WTC11 (cell line): ENCODE results near the gene LTBR. TPM values are rescaled to one million over a fixed set of nuclear protein-coding genes. Genes with fewer than 3 reads are reported as not detected.
A peak's percentile ranks its signal among the peaks of the same experiment; 100 is the strongest.

ENCODE experiments used
- ATAC-seq: fragments of 200-7000 bp; cut with Tn5 transposase; 2 replicates; pipeline ENCODE4 v1.10.0; 2021; ENCODE audit warnings: mild to moderate bottlenecking, moderate library complexity
- CTCF ChIA-PET: fragments of 300-600 bp; sonication (Branson Sonifier 250); formaldehyde crosslinking; loops from one replicate; lab custom pipeline; 2021; ENCODE audit warnings: antibody characterized with exemption; lab: Charles Lee
- POLR2A ChIA-PET: fragments of 350-600 bp; sonication (Branson Sonifier 250); formaldehyde crosslinking; loops from one replicate; lab custom pipeline; 2021; ENCODE audit warnings: antibody characterized with exemption; lab: Charles Lee
- DNase-seq: peaks from one replicate; pipeline ENCODE4 v3.0.0; 2021; ENCODE audit warnings: low spot score
- H3K27ac Mint-ChIP-seq: 2 replicates; pipeline ENCODE4 v1.8.0; 2021; ENCODE audit warnings: mixed read lengths
- H3K27me3 Mint-ChIP-seq: 2 replicates; pipeline ENCODE4 v1.8.0; 2021; ENCODE audit warnings: low read depth, mild to moderate bottlenecking, moderate library complexity, mixed read lengths
- H3K36me3 Mint-ChIP-seq: 2 replicates; pipeline ENCODE4 v1.8.0; 2021; ENCODE audit warnings: mixed read lengths
- H3K4me1 Mint-ChIP-seq: 2 replicates; pipeline ENCODE4 v1.8.0; 2022; ENCODE audit warnings: mixed read lengths
- H3K4me3 Mint-ChIP-seq: 2 replicates; pipeline ENCODE4 v1.8.0; 2021; ENCODE audit warnings: mild to moderate bottlenecking, moderate library complexity, mixed read lengths
- H3K9me3 Mint-ChIP-seq: 2 replicates; pipeline ENCODE4 v1.8.0; 2021; ENCODE audit warnings: mixed read lengths
- E2F1 ChIP-seq: sonication (generic); formaldehyde crosslinking; IDR thresholded peaks from 2 replicates; pipeline ENCODE4 v1.8.0; 2022; ENCODE audit warnings: mild to moderate bottlenecking, missing genetic modification reagents
- GABPB1 ChIP-seq: sonication (generic); formaldehyde crosslinking; IDR thresholded peaks from 2 replicates; pipeline ENCODE4 v1.8.1; 2023; ENCODE audit warnings: mild to moderate bottlenecking, missing genetic modification reagents
- GRHL2 ChIP-seq: fragments of 250-450 bp; sonication (Bioruptor Pico); IDR thresholded peaks from 2 replicates; pipeline ENCODE4 v1.8.0; 2022; ENCODE audit warnings: mild to moderate bottlenecking, moderate library complexity; ENCODE audit not compliant: insufficient replicate concordance, severe bottlenecking
- GTF2I ChIP-seq: fragments of 250-450 bp; sonication (Bioruptor Pico); conservative IDR thresholded peaks from 2 replicates; pipeline ENCODE4 v1.4.0; 2021; ENCODE audit warnings: mild to moderate bottlenecking
- MYBL2 ChIP-seq: sonication (generic); formaldehyde crosslinking; IDR thresholded peaks from 2 replicates; pipeline ENCODE4 v1.8.1; 2023; ENCODE audit warnings: mild to moderate bottlenecking, moderate library complexity, missing genetic modification reagents
- NFE2L1 ChIP-seq: sonication (generic); formaldehyde crosslinking; IDR thresholded peaks from 2 replicates; pipeline ENCODE4 v1.8.1; 2023; ENCODE audit warnings: missing genetic modification reagents
- OVOL2 ChIP-seq: fragments of 250-450 bp; sonication (Bioruptor Pico); IDR thresholded peaks from 2 replicates; pipeline ENCODE4 v1.9.0; 2021; ENCODE audit warnings: mild to moderate bottlenecking, borderline replicate concordance
- RELA ChIP-seq: sonication (generic); formaldehyde crosslinking; IDR thresholded peaks from 2 replicates; pipeline ENCODE4 v1.8.1; 2022; ENCODE audit warnings: missing genetic modification reagents, mild to moderate bottlenecking, borderline replicate concordance
- RORB ChIP-seq: fragments of 250-450 bp; sonication (Bioruptor Pico); IDR thresholded peaks from 2 replicates; pipeline ENCODE4 v1.9.0; 2021; ENCODE audit warnings: mild to moderate bottlenecking
- SMAD4 ChIP-seq: sonication (generic); formaldehyde crosslinking; IDR thresholded peaks from 2 replicates; pipeline ENCODE4 v1.8.0; 2022; ENCODE audit warnings: mild to moderate bottlenecking, missing genetic modification reagents
- ZNF281 ChIP-seq: sonication (generic); formaldehyde crosslinking; IDR thresholded peaks from 2 replicates; pipeline ENCODE4 v1.8.0; 2023; ENCODE audit warnings: mild to moderate bottlenecking, missing genetic modification reagents
- ZNF423 ChIP-seq: fragments of 250-450 bp; sonication (Bioruptor Pico); IDR thresholded peaks from 2 replicates; pipeline ENCODE4 v2.1.2; 2022; ENCODE audit warnings: mild to moderate bottlenecking, moderate library complexity
- ZNF425 ChIP-seq: fragments of 250-450 bp; sonication (Bioruptor Pico); conservative IDR thresholded peaks from 2 replicates; pipeline ENCODE4 v1.9.0; 2021; ENCODE audit warnings: mild to moderate bottlenecking
- ZSCAN18 ChIP-seq: fragments of 250-450 bp; sonication (Bioruptor Pico); IDR thresholded peaks from 2 replicates; pipeline ENCODE4 v2.1.2; 2022; ENCODE audit warnings: mild to moderate bottlenecking, moderate library complexity
- total RNA-seq: library from RNA; stranded (reverse); gene quantifications from 3 replicates; pipeline ENCODE4 v1.2.3, GENCODE V29; 2021
- TF ChIP-seq, protein P1 (sequence below): sonication (generic); formaldehyde crosslinking; IDR thresholded peaks from 2 replicates; pipeline ENCODE4 v1.8.0; 2022; ENCODE audit warnings: missing genetic modification reagents
- TF ChIP-seq, protein P2 (sequence below): sonication (generic); formaldehyde crosslinking; IDR thresholded peaks from 2 replicates; pipeline ENCODE4 v1.8.1; 2023; ENCODE audit warnings: mild to moderate bottlenecking, missing genetic modification reagents
- TF ChIP-seq, protein P3 (sequence below): fragments of 250-450 bp; sonication (Bioruptor Pico); IDR thresholded peaks from 2 replicates; pipeline ENCODE4 v1.8.0; 2021; ENCODE audit warnings: mild to moderate bottlenecking

The LTBR gene
- total RNA-seq, 1 experiment from 2014 or later, result 4.0 TPM

GRCh38 chr12:6368906-6369525 lies 14.9 kb upstream of the LTBR start:
- ATAC-seq, result no peak
- ChIA-PET CTCF (interaction anchor here (1.4 kb wide), 1 partner anchor 13 kb away, joined by 7 read pairs; no protein-coding TSS in a partner anchor), POLR2A (no interaction called here)
- Mint-ChIP-seq H3K4me3 (no peak overlapping the region), H3K27me3 (no peaks in the 10 kb centered on the region), H3K27ac (peak overlapping the region; percentile 71), H3K9me3 (no peaks in the 10 kb centered on the region), H3K4me1 (peaks cover 71% of the 10 kb centered on the region), H3K36me3 (peaks cover 29% of the 10 kb centered on the region)
- DNase-seq, result no peak
- TF ChIP-seq, protein P1, sequence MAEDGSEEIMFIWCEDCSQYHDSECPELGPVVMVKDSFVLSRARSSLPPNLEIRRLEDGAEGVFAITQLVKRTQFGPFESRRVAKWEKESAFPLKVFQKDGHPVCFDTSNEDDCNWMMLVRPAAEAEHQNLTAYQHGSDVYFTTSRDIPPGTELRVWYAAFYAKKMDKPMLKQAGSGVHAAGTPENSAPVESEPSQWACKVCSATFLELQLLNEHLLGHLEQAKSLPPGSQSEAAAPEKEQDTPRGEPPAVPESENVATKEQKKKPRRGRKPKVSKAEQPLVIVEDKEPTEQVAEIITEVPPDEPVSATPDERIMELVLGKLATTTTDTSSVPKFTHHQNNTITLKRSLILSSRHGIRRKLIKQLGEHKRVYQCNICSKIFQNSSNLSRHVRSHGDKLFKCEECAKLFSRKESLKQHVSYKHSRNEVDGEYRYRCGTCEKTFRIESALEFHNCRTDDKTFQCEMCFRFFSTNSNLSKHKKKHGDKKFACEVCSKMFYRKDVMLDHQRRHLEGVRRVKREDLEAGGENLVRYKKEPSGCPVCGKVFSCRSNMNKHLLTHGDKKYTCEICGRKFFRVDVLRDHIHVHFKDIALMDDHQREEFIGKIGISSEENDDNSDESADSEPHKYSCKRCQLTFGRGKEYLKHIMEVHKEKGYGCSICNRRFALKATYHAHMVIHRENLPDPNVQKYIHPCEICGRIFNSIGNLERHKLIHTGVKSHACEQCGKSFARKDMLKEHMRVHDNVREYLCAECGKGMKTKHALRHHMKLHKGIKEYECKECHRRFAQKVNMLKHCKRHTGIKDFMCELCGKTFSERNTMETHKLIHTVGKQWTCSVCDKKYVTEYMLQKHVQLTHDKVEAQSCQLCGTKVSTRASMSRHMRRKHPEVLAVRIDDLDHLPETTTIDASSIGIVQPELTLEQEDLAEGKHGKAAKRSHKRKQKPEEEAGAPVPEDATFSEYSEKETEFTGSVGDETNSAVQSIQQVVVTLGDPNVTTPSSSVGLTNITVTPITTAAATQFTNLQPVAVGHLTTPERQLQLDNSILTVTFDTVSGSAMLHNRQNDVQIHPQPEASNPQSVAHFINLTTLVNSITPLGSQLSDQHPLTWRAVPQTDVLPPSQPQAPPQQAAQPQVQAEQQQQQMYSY (CRISPR knock-in tag), result no peak
- TF ChIP-seq RELA (CRISPR knock-in tag), result no peak
- TF ChIP-seq GRHL2 (CRISPR knock-in tag), result no peak
- no peak for TF ChIP-seq GTF2I (CRISPR knock-in tag)
- TF ChIP-seq, protein P2, sequence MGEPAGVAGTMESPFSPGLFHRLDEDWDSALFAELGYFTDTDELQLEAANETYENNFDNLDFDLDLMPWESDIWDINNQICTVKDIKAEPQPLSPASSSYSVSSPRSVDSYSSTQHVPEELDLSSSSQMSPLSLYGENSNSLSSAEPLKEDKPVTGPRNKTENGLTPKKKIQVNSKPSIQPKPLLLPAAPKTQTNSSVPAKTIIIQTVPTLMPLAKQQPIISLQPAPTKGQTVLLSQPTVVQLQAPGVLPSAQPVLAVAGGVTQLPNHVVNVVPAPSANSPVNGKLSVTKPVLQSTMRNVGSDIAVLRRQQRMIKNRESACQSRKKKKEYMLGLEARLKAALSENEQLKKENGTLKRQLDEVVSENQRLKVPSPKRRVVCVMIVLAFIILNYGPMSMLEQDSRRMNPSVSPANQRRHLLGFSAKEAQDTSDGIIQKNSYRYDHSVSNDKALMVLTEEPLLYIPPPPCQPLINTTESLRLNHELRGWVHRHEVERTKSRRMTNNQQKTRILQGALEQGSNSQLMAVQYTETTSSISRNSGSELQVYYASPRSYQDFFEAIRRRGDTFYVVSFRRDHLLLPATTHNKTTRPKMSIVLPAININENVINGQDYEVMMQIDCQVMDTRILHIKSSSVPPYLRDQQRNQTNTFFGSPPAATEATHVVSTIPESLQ (CRISPR knock-in tag), result no peak
- no peak for TF ChIP-seq GABPB1
- TF ChIP-seq ZNF425 (CRISPR knock-in tag), result no peak
- no peak for TF ChIP-seq ZNF281
- no peak for TF ChIP-seq SMAD4 (CRISPR knock-in tag)
- no peak for TF ChIP-seq ZNF423 (CRISPR knock-in tag)
- TF ChIP-seq NFE2L1, result no peak
- TF ChIP-seq E2F1 (CRISPR knock-in tag), result no peak
- TF ChIP-seq, protein P3, sequence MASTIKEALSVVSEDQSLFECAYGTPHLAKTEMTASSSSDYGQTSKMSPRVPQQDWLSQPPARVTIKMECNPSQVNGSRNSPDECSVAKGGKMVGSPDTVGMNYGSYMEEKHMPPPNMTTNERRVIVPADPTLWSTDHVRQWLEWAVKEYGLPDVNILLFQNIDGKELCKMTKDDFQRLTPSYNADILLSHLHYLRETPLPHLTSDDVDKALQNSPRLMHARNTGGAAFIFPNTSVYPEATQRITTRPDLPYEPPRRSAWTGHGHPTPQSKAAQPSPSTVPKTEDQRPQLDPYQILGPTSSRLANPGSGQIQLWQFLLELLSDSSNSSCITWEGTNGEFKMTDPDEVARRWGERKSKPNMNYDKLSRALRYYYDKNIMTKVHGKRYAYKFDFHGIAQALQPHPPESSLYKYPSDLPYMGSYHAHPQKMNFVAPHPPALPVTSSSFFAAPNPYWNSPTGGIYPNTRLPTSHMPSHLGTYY (CRISPR knock-in tag), result no peak
- TF ChIP-seq MYBL2 (CRISPR knock-in tag), result no peak
- TF ChIP-seq ZSCAN18 (CRISPR knock-in tag), result no peak
- TF ChIP-seq OVOL2 (CRISPR knock-in tag), result no peak
- no peak for TF ChIP-seq RORB (CRISPR knock-in tag)
